Loucy (cell line): ENCODE results near the gene TREM2.

Experiments used
- EZH2phosphoT487 ChIP-seq: fragments of 200-600 bp; IDR thresholded peaks from 2 replicates; pipeline ENCODE4 v1.6.1; 2018; ENCODE audit warnings: antibody characterized with exemption, mild to moderate bottlenecking, moderate library complexity, borderline replicate concordance
- TF ChIP-seq, protein P1 (sequence below): fragments of 200-600 bp; sonication (generic); conservative IDR thresholded peaks from 2 replicates; pipeline ENCODE4 v1.5.1; 2014; ENCODE audit warnings: mild to moderate bottlenecking, antibody characterized with exemption, low read length

DNA sequence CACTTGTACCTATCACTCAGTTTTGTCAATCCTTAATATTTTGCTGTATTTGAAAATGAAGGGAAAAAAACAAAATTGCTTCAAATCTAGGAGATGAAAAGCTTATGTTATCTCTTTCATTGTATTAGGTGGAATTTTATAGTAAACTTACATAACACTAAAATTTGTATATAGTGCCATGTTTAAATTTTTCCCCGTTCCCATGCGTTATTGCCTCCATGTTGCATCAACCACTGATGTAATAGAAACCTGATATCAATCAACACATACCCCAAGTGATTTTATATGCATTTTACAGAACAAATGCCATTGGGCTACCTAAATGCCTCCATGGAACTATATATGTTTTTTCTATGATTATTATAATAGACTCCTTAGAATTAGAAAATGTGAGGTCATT is 14.8 kb upstream of the TREM2 start:
- TF ChIP-seq, protein P1, sequence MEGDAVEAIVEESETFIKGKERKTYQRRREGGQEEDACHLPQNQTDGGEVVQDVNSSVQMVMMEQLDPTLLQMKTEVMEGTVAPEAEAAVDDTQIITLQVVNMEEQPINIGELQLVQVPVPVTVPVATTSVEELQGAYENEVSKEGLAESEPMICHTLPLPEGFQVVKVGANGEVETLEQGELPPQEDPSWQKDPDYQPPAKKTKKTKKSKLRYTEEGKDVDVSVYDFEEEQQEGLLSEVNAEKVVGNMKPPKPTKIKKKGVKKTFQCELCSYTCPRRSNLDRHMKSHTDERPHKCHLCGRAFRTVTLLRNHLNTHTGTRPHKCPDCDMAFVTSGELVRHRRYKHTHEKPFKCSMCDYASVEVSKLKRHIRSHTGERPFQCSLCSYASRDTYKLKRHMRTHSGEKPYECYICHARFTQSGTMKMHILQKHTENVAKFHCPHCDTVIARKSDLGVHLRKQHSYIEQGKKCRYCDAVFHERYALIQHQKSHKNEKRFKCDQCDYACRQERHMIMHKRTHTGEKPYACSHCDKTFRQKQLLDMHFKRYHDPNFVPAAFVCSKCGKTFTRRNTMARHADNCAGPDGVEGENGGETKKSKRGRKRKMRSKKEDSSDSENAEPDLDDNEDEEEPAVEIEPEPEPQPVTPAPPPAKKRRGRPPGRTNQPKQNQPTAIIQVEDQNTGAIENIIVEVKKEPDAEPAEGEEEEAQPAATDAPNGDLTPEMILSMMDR, result no peak
- no peak for TF ChIP-seq EZH2phosphoT487
